Measurements from ENCODE around the gene DAD1.
"Not testable (repeated sequence)": the region's sequence is repeated elsewhere in the genome, so short reads cannot be mapped to it uniquely, and the experiment has no call there.

DAD1 gene

DNA sequence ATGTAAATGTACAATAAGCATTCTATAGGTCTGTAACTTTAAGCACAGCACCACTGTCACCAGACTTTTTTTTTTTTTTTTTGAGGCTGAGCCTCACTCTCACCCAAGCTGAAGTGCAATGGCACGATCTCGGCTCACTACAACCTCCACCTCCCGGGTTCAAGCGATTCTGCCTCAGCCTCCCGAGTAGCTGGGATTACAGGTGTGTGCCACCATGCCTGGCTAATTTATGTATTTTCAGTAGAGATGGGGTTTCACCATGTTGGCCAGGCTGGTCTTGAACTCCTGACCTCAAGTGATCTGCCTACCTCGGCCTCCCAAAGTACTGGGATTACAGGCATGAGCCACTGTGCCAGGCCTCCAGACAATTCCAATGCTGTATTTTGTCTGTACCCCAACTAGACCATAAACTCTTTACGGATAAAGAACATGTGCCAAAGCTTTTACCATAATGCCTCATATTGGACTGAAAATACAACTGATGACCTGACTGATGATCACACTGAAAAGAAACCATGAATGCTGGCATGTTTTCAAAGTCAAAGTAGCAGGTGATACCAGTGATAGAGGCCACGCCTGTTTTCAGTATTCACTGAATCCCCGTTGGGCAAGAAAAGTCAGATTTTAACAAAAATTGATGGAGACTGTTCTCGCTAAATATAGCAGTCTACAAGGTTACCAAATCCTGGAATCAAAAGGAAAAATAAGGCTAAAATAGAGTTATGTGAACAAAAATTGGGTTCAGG lies 1.2 kb downstream of the DAD1 start:
- H3K9me3 Mint-ChIP-seq, ATAC-seq, H3K27me3 Mint-ChIP-seq: not testable (repeated sequence)
- Mint-ChIP-seq H3K4me1 (peaks cover 84% of the 10 kb centered on the region), H3K27ac (peak overlapping the region; percentile 99), H3K4me3 (peak overlapping the region; percentile 83 to 96)
- peak in 1 of 2 donors; percentile 26 for DNase-seq

DNA sequence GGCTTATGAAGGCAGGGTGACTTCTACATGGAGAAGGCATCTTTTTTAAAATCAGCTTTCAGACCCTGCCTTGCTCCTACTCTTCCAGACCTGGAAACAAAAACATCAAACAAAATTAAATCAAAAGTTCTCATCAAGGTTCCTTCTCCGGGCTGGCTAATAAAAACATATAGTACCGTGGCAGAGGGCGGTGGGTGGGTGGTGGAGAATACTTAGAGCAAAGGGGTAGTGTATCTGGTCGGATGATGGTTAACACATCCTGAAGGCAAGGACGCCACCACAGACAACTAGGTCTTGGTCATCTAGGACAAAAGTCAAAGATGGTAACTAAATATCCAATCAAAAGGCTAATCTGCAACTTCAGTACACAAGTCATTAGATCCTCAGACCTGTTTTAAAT lies 1.8 kb downstream of the DAD1 start:
- H3K27me3 Mint-ChIP-seq = no peaks in the 10 kb centered on the region
- H3K4me3 Mint-ChIP-seq = peak overlapping the region; percentile 83 to 96
- H3K27ac Mint-ChIP-seq = peak overlapping the region in 1 of 2 donors; percentile 99
- DNase-seq (no peak), ATAC-seq (no peak)
- no peaks in the 10 kb centered on the region for H3K9me3 Mint-ChIP-seq
- peaks cover 84% of the 10 kb centered on the region for H3K4me1 Mint-ChIP-seq

DNA sequence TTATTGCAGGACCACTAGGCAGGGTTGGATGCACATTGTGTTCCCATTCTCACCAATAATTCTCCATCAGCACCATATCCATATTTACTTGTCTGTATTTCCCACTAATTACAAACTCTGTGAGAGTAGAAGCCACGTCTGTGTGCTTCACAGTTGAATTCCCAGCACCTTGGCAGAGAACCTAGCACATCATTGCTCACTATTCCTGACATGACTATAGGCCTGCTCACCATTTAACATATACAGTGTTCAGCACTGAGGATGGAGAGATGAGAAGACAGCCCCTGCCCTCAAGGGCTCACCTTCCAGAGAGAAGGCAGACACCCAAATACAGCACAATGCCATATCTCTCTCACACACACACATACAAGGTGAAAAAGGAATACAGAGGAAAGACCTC lies 5.0 kb downstream of the DAD1 start:
- DNase-seq (no peak), ATAC-seq (peak; percentile 44)
- peak overlapping the region; percentile 26 to 29 for H3K4me3 Mint-ChIP-seq
- peak overlapping the region in 1 of 2 donors; percentile 81 for H3K27ac Mint-ChIP-seq
- no peaks in the 10 kb centered on the region for H3K9me3 Mint-ChIP-seq
- H3K4me1 Mint-ChIP-seq = peaks cover 86% of the 10 kb centered on the region
- no peaks in the 10 kb centered on the region for H3K27me3 Mint-ChIP-seq

DNA sequence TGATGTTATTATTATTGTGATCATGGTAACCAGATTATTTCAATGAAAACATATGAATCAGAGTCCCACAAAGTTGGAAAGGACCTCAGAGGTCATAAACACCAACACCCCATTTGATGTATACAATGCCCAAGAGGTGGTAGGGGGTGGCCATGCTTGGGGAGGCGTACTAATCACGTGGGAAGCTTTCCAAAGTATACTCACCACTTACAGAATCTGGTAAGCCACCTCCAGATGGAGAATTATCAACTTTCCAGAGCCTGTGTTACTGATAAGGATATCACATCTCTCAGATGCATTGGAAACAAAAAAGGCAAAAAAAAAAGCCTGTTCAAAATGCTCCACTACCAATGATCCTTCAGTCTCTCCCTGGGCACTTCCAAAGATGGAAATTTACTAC lies 8.4 kb downstream of the DAD1 start:
- DNase-seq (no peak), ATAC-seq (no peak)
- H3K27ac Mint-ChIP-seq = peak overlapping the region in 1 of 2 donors; percentile 20
- H3K4me1 Mint-ChIP-seq = peaks cover 91% of the 10 kb centered on the region
- no peak overlapping the region for H3K4me3 Mint-ChIP-seq
- no peaks in the 10 kb centered on the region for H3K27me3 Mint-ChIP-seq
- H3K9me3 Mint-ChIP-seq = no peaks in the 10 kb centered on the region

DNA sequence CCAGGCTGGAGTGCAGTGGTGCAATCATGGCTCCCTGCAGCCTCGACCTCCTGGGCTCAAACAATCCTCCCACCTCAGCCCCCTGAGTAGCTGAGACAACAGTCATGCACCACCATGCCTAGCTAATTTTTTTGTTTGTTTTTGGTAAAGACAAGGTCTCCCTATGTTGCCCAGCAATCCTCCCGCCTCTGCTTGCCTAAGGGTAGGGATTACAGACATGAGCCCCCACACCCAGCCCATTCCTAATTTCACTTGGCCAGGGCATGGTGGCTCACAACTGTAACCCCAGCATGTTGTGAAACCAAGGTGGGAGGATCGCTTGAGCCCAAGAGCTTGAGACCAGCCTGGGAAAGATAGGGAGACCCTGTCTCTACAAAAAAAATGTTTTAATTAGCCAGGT lies 9.1 kb downstream of the DAD1 start:
- H3K27ac Mint-ChIP-seq = no peak overlapping the region
- no peaks in the 10 kb centered on the region for H3K9me3 Mint-ChIP-seq
- H3K4me1 Mint-ChIP-seq = peaks cover 84% of the 10 kb centered on the region
- no peaks in the 10 kb centered on the region for H3K27me3 Mint-ChIP-seq
- ATAC-seq (no peak), DNase-seq (no peak)
- peak overlapping the region in 1 of 2 donors; percentile 12 for H3K4me3 Mint-ChIP-seq

DNA sequence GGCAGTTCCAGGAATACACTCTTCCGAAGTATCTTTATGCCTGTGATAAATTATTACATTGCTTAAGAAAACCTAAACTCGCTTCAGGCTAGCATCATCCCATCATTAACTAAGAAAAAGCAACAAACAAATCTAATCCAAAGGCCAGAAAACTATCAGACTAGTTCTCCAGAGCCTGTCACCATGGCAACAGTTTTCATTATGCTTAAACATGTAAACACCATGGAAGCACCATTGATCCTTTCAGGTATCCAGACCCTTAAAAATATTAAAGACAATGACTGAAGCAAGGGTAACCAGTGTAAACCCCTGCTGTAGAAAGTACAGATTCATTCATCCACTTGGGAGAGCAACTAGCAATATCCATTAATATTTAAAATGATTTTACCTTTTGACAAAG lies 9.8 kb downstream of the DAD1 start:
- peak overlapping the region in 1 of 2 donors; percentile 57 for H3K27ac Mint-ChIP-seq
- peaks cover 84% of the 10 kb centered on the region for H3K4me1 Mint-ChIP-seq
- no peaks in the 10 kb centered on the region for H3K27me3 Mint-ChIP-seq
- no peaks in the 10 kb centered on the region for H3K9me3 Mint-ChIP-seq
- DNase-seq = no peak
- ATAC-seq = no peak
- H3K4me3 Mint-ChIP-seq = peak overlapping the region; percentile 21 to 30

DNA sequence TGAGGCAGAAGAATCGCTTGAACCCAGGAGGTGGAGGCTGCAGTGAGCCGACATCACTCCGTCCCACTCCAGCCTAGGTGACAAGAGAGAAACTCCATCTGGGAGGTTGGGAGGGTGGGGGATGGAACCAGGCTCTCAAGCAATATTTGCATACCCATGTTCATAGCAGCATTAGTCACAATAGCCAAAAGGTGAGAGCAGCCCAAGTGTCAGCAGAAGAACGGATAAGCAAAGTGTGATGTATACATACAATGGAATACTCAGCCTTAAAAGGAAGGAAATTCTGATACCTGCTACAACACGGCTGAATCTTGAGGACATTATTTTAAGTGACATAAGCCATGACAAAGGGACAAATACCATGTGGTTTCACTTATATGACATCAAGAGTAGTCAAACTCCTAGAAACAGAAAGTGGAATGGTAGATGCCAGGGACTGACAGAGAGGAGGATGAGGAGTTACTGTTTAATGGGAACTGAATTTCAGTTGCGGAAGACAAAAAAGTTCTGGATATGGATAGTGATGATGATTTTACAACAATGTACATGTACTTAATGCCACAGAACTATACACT lies 11.6 kb downstream of the DAD1 start:
- ATAC-seq (no peak), DNase-seq (no peak)
- peak overlapping the region; percentile 23 to 54 for H3K4me3 Mint-ChIP-seq
- H3K27me3 Mint-ChIP-seq = no peaks in the 10 kb centered on the region
- H3K27ac Mint-ChIP-seq = peak overlapping the region in 1 of 2 donors; percentile 10
- H3K4me1 Mint-ChIP-seq = peaks cover 80% of the 10 kb centered on the region
- H3K9me3 Mint-ChIP-seq = no peaks in the 10 kb centered on the region

DNA sequence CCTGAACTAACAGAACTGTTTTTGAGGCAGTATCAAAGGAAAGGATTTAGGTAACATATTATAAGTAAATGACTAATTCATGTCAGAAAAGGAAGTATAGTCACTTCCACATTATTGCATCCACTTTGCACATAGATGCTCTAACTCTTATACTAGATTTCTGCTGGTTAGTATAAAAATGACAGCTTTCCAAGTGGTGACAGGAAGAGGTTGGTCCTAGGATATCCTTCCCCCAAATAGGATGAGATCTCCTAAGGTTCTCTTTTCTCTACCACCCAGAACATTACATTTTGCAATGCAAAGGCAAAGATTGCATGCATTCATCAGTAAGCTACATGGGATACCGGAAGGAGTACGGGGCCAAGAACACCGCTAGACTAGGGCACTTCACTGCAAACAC lies 15.2 kb downstream of the DAD1 start:
- H3K9me3 Mint-ChIP-seq = no peaks in the 10 kb centered on the region
- ATAC-seq = no peak
- DNase-seq = no peak
- H3K4me3 Mint-ChIP-seq = no peak overlapping the region
- H3K27ac Mint-ChIP-seq = peak overlapping the region in 1 of 2 donors; percentile 52
- peaks cover 67% of the 10 kb centered on the region for H3K4me1 Mint-ChIP-seq
- H3K27me3 Mint-ChIP-seq = no peaks in the 10 kb centered on the region

DNA sequence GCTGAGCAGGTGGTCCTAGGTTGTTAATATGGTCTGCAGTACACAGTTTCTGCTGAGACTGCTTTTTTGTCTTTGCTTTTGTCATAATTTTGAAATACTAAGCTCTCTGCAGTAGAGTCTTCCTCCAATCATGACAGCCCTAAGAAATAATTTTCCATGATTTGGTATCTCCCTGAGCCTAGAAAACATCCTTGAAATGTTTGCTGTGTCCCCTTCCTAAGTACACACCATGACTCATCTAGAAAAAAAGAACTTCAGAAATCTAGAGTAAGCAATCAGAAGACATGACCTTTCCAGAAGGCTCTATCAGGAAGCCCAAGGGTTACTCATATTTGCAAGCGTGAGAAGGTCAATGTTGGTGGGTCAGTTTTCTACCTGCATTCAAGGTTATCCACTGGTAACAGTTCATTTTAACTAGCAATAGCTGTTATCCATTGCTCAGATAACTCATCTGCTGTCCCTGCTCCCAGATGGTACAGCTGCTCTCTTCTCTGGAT lies 16.4 kb downstream of the DAD1 start:
- H3K4me1 Mint-ChIP-seq = peaks cover 67% of the 10 kb centered on the region
- DNase-seq = no peak

DNA sequence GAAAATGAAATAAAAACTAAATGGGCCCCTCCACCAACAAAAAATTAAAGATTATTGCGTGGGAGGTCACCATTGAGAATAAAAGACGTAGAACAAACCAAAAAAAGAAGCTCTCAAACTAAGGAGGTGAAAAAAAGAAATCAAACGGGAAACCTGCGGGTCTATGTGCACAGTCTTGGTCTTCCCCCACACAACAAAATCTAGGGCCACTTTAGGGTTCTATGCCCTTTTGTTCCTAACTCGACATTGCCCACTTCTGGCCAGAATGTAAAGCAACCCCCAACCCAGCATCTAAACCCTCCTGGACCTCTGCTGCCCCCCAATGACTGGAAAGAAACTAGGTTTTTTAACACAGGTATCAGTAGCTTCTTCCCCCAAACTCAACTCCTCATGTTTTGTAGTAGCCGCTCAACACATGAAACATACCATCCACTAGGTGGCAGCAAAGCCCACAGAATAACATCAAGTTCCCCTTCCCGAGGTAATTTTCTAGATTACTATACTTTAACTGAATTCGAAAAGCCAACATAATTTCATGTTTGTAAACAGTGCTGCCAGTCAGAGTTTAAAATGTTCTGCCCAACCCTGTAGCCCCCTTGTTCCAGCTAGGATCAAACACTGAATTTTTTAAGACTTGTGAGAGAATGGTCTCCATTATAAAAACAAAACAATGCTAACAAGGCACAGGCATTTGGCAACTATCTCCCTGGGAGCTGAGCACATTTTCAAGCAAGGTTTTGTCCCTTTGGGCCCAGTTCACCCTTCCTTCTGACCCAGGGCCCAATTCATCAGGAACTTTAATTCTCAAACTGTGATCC lies 18.7 kb downstream of the DAD1 start:
- Mint-ChIP-seq H3K4me1 (peaks cover 72% of the 10 kb centered on the region), H3K4me3 (peak overlapping the region; percentile 86 to 92), H3K27ac (peak overlapping the region; percentile 10 to 93), H3K27me3 (no peaks in the 10 kb centered on the region), H3K9me3 (no peaks in the 10 kb centered on the region)
- DNase-seq (peak; percentile 90 to 93), ATAC-seq (peak; percentile 90)

More for the DNA sequence above, 16.4 kb downstream of the DAD1 start:
- H3K27ac Mint-ChIP-seq = peak overlapping the region in 1 of 2 donors; percentile 7
- no peaks in the 10 kb centered on the region for H3K27me3 Mint-ChIP-seq
- ATAC-seq = no peak
- H3K9me3 Mint-ChIP-seq = no peaks in the 10 kb centered on the region
- no peak overlapping the region for H3K4me3 Mint-ChIP-seq

DNA sequence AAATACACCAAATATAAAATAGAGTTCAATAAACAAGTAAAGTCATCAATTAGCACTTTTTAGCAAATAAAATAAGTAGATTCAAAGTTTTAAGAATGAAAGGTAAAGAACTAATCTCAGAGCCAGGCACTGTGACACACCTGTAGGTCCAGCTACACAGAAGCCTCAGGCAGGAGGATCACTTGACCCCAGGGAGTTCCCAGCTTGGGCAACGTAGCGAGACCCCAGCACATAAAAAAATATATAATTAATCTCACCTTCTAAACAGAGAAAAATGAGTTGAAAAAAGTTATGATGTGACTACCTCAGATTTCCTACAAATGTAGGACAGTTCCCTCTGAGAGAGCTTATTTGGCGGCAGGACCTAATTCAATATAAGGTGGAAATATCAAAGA lies 19.3 kb downstream of the DAD1 start:
- peak in 1 of 2 donors; percentile 17 for DNase-seq
- Mint-ChIP-seq H3K27ac (peak overlapping the region; percentile 93 to 95), H3K27me3 (no peaks in the 10 kb centered on the region), H3K4me1 (peaks cover 76% of the 10 kb centered on the region), H3K4me3 (peak overlapping the region; percentile 86 to 92), H3K9me3 (no peaks in the 10 kb centered on the region)
- no peak for ATAC-seq

DNA sequence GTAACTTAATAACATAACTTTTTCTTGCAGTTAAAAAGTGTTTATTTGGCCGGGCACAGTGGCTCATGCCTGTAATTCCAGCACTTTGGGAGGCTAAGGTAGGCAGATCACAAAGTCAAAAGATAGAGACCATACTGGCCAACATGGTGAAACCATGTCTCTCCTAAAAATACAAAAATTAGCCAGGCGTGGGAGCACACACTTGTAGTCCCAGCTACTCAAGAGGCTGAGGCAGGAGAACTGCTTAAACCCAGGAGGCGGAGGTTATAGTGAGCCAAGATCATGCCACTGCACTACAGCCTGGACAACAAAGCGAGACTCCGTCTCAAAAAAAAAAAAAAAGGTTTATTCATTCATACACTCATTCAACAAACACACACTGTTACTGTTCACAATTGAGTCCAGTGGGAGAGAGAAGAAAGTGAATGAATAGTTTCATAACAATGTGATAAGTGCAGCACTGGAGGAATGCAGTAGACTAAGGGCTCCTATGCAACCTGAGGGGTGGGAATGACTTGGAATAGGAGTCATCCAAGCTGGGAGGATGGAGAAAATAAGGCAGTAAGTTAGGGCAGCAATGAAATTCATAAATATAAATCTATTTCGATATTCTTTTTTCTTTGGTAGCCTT lies 19.8 kb downstream of the DAD1 start:
- DNase-seq = no peak

DNA sequence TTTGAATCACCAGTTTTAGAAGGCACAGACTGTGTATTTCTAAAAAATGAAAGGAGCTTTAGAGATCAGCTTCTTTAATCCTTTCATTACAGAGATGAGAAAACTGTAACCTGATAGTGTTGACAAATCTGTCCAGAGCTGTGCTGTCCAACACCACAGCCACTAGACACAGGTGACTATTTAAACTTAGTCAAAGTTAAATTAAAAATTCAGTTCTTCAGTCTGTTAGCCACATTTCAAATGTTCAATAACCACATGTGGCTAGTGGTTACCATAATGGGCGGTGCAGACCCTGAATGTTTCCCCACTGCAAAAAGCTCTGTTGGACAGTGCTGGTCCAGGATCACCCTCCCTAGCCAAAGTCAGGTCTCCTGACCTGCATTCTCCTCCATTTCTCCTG lies 21.6 kb downstream of the DAD1 start:
- no peaks in the 10 kb centered on the region for H3K9me3 Mint-ChIP-seq
- H3K27me3 Mint-ChIP-seq = no peaks in the 10 kb centered on the region
- peak overlapping the region; percentile 85 to 90 for H3K27ac Mint-ChIP-seq
- DNase-seq = peak in 1 of 2 donors; percentile 20
- H3K4me1 Mint-ChIP-seq = peaks cover 80% of the 10 kb centered on the region
- no peak for ATAC-seq
- peak overlapping the region; percentile 70 to 83 for H3K4me3 Mint-ChIP-seq

More for the DNA sequence above, 19.8 kb downstream of the DAD1 start:
- H3K4me3 Mint-ChIP-seq = peak overlapping the region; percentile 86 to 92
- H3K4me1 Mint-ChIP-seq = peaks cover 76% of the 10 kb centered on the region
- H3K27me3 Mint-ChIP-seq = no peaks in the 10 kb centered on the region
- no peak for ATAC-seq
- H3K9me3 Mint-ChIP-seq = no peaks in the 10 kb centered on the region
- H3K27ac Mint-ChIP-seq = peak overlapping the region; percentile 93 to 95

DNA sequence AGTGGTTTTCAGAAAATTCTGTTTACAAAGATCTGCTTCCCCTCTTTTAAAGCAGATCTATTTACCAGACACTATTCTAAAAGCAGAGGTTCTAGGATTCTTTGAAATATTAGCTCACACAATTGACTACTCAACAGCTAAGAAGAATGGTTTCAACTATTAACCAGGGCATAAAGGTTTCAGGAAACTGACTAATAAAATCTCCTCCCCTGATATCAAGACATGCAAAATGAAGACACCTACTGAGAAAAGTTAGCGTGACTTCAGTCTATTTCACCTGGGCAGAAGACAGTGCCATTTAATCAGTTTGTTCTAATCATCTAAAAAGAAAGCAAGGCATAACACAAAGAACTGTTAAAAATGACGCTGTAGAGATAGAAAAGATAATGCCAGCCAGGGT lies 22.2 kb downstream of the DAD1 start:
- Mint-ChIP-seq H3K4me1 (peaks cover 84% of the 10 kb centered on the region), H3K27ac (peak overlapping the region; percentile 61 to 90), H3K4me3 (peak overlapping the region; percentile 65 to 83), H3K27me3 (no peaks in the 10 kb centered on the region), H3K9me3 (no peaks in the 10 kb centered on the region)
- no peak for DNase-seq
- peak; percentile 16 for ATAC-seq

DNA sequence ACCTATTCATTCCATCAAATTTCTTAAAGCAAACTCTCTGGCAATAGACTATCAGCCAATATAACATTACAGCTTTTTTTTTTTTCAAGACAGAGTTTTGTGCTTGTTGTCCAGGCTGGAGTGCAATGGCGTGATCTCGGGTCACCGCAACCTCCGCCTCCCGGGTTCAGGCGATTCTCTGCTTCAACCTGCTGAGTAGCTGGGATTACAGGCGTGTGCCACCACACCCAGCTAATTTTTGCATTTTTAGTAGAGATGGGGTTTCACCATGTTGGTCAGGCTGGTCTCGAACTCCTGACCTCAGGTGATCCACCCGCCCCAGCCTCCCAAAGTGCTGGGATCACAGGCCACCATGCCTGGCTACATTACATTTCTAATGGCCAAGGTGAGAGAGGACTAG lies 22.8 kb downstream of the DAD1 start:
- peak overlapping the region; percentile 61 to 92 for H3K27ac Mint-ChIP-seq
- not testable (repeated sequence) for DNase-seq, H3K9me3 Mint-ChIP-seq, H3K27me3 Mint-ChIP-seq, ATAC-seq
- peak overlapping the region; percentile 56 to 77 for H3K4me3 Mint-ChIP-seq
- peaks cover 90% of the 10 kb centered on the region for H3K4me1 Mint-ChIP-seq
